PC-3 (cell line): ENCODE measurements around the gene NME7.

Experiments
- EZH2 ChIP-seq: fragments of 300-600 bp; sonication (generic); IDR thresholded peaks from one replicate; pipeline ENCODE4 v1.6.1; 2017; ENCODE audit warnings: antibody characterized with exemption, mild to moderate bottlenecking, low read length; ENCODE audit not compliant: unreplicated experiment
- TF ChIP-seq, protein P1 (sequence below): fragments of 300-600 bp; sonication (generic); conservative IDR thresholded peaks from 2 replicates; pipeline ENCODE4 v1.5.1; 2017; ENCODE audit warnings: antibody characterized with exemption, low read depth, mild to moderate bottlenecking, low read length

DNA sequence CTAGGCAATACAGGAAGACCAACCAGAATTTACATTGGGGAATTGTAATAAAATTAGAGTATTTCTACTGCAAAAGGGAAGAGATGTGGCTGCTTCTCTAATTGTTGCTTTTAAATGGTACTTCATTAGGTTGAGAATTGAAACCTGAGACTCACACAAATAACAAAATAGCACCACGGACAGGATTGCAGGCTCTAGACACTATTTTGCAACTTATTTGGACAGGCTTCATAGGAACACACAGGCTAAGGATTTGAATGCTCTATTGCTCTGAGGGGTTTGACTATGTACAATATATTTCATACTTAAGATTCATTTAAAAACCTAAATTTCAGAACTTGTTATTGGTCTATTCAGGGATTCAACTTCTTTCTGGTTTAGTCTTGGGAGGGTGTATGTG is 181.5 kb downstream of the NME7 start:
- TF ChIP-seq, protein P1, sequence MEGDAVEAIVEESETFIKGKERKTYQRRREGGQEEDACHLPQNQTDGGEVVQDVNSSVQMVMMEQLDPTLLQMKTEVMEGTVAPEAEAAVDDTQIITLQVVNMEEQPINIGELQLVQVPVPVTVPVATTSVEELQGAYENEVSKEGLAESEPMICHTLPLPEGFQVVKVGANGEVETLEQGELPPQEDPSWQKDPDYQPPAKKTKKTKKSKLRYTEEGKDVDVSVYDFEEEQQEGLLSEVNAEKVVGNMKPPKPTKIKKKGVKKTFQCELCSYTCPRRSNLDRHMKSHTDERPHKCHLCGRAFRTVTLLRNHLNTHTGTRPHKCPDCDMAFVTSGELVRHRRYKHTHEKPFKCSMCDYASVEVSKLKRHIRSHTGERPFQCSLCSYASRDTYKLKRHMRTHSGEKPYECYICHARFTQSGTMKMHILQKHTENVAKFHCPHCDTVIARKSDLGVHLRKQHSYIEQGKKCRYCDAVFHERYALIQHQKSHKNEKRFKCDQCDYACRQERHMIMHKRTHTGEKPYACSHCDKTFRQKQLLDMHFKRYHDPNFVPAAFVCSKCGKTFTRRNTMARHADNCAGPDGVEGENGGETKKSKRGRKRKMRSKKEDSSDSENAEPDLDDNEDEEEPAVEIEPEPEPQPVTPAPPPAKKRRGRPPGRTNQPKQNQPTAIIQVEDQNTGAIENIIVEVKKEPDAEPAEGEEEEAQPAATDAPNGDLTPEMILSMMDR, result no peak
- no peak for TF ChIP-seq EZH2
